HEK293T (cell line): ENCODE data around the gene CLIP4.
"Not testable (repeated sequence)": the region's sequence is repeated elsewhere in the genome, so short reads cannot be mapped to it uniquely, and the experiment has no call there.

ENCODE experiments used
- CTCF ChIA-PET: fragments of 350-600 bp; formaldehyde crosslinking; extraction: SDS; loops from one replicate; lab custom pipeline; 2021; ENCODE audit warnings: antibody characterized with exemption, inconsistent platforms; lab: Yijun Ruan, JAX
- POLR2A ChIA-PET: fragments of 350-600 bp; formaldehyde crosslinking; extraction: SDS; loops from one replicate; lab custom pipeline; 2020; ENCODE audit warnings: antibody characterized with exemption, inconsistent platforms; lab: Yijun Ruan, JAX
- DNase-seq: peaks from one replicate; pipeline ENCODE4 v3.0.0; 2012; ENCODE audit warnings: mixed read lengths; ENCODE audit errors: extremely low spot score
- ARNT ChIP-seq: fragments of 450-650 bp; IDR thresholded peaks from 2 replicates; pipeline ENCODE4 v1.6.1; 2017; ENCODE audit warnings: mild to moderate bottlenecking
- BHLHE40 ChIP-seq: fragments of 450-650 bp; IDR thresholded peaks from 2 replicates; pipeline ENCODE4 v1.6.1; 2016; ENCODE audit warnings: mild to moderate bottlenecking, moderate library complexity, borderline replicate concordance
- CTBP1 ChIP-seq: fragments of 450-650 bp; IDR thresholded peaks from 2 replicates; pipeline ENCODE4 v1.6.1; 2016; ENCODE audit warnings: borderline replicate concordance
- ELF4 ChIP-seq: fragments of 450-650 bp; IDR thresholded peaks from 2 replicates; pipeline ENCODE4 v1.6.1; 2017; ENCODE audit warnings: antibody characterized with exemption
- FOXA1 ChIP-seq: fragments of 450-650 bp; IDR thresholded peaks from 2 replicates; pipeline ENCODE4 v1.6.1; 2016; ENCODE audit warnings: mild to moderate bottlenecking
- FOXK2 ChIP-seq: fragments of 450-650 bp; IDR thresholded peaks from 2 replicates; pipeline ENCODE4 v1.6.1; 2016; ENCODE audit warnings: mild to moderate bottlenecking
- FOXM1 ChIP-seq: fragments of 450-650 bp; IDR thresholded peaks from 2 replicates; pipeline ENCODE4 v1.6.1; 2017; ENCODE audit warnings: mild to moderate bottlenecking, borderline replicate concordance
- HDGF ChIP-seq: fragments of 450-650 bp; IDR thresholded peaks from 2 replicates; pipeline ENCODE4 v1.6.1; 2017; ENCODE audit warnings: antibody characterized with exemption, borderline replicate concordance
- L3MBTL2 ChIP-seq: fragments of 450-650 bp; conservative IDR thresholded peaks from 2 replicates; pipeline ENCODE4 v1.6.1; 2016; ENCODE audit warnings: mild to moderate bottlenecking
- LEF1 ChIP-seq: fragments of 450-650 bp; IDR thresholded peaks from 2 replicates; pipeline ENCODE4 v1.6.1; 2017; ENCODE audit warnings: mild to moderate bottlenecking, borderline replicate concordance
- NFRKB ChIP-seq: fragments of 450-650 bp; IDR thresholded peaks from 2 replicates; pipeline ENCODE4 v1.6.1; 2016; ENCODE audit warnings: mild to moderate bottlenecking, moderate library complexity
- PKNOX1 ChIP-seq: fragments of 450-650 bp; IDR thresholded peaks from 2 replicates; pipeline ENCODE4 v1.6.1; 2016
- SP1 ChIP-seq: fragments of 450-650 bp; IDR thresholded peaks from 2 replicates; pipeline ENCODE4 v1.6.1; 2017
- SUZ12 ChIP-seq: fragments of 450-650 bp; IDR thresholded peaks from 2 replicates; pipeline ENCODE4 v1.6.1; 2016; ENCODE audit warnings: mild to moderate bottlenecking
- TARDBP ChIP-seq: fragments of 450-650 bp; IDR thresholded peaks from 2 replicates; pipeline ENCODE4 v1.6.1; 2016
- ZNF384 ChIP-seq: fragments of 450-650 bp; IDR thresholded peaks from 2 replicates; pipeline ENCODE4 v1.6.1; 2016

CLIP4 gene

GRCh38 chr2:29100564-29100963 lies 14.7 kb upstream of the CLIP4 start:
- DNase-seq, result no peak
- CTCF ChIA-PET, result no interaction called here
- POLR2A ChIA-PET, result no interaction called here
- TF ChIP-seq FOXA1 (no peak), CTBP1 (no peak), FOXK2 (no peak), NFRKB (no peak), PKNOX1 (no peak), LEF1 (no peak), HDGF (no peak), ARNT (no peak), SUZ12 (no peak), TARDBP (no peak), BHLHE40 (no peak), L3MBTL2 (no peak)

- no peak for DNase-seq
- no peak for TF ChIP-seq L3MBTL2
- TF ChIP-seq ELF4, result no peak
- TF ChIP-seq SP1, result no peak
- CTCF ChIA-PET, result no interaction called here
- POLR2A ChIA-PET, result interaction anchor here (0.7 to 1.9 kb wide), 2 partner anchors 8 to 11 kb away, joined by 3 to 4 read pairs; no protein-coding TSS in a partner anchor
These were observed 10.5 kb upstream of the CLIP4 start for GRCh38 chr2:29104688-29105087.

GRCh38 chr2:29105375-29105774 lies 9.8 kb upstream of the CLIP4 start:
- TF ChIP-seq LEF1 (no peak), FOXM1 (no peak)
- DNase-seq, result no peak
- ChIA-PET POLR2A (interaction anchor here (1.9 kb wide), 1 partner anchor 11 kb away, joined by 4 read pairs; no protein-coding TSS in a partner anchor), CTCF (interaction anchor here (0.6 kb wide), 1 partner anchor 1019 kb away, joined by 3 read pairs; no protein-coding TSS in a partner anchor)

- ChIA-PET POLR2A (interaction anchor here (0.9 to 1.9 kb wide), 2 partner anchors 10 kb away, joined by 4 read pairs; no protein-coding TSS in a partner anchor), CTCF (no interaction called here)
- TF ChIP-seq FOXK2 (no peak), L3MBTL2 (no peak), ARNT (no peak), LEF1 (no peak), HDGF (no peak), ELF4 (no peak)
- no peak for DNase-seq
These were observed 9.0 kb upstream of the CLIP4 start for GRCh38 chr2:29106256-29106655.

- DNase-seq, result no peak
- POLR2A ChIA-PET, result interaction anchor here (0.9 kb wide), 1 partner anchor 9 kb away, joined by 4 read pairs; no protein-coding TSS in a partner anchor
- CTCF ChIA-PET, result no interaction called here
- TF ChIP-seq SUZ12 (no peak), L3MBTL2 (no peak), FOXK2 (no peak), ZNF384 (no peak), ELF4 (no peak), HDGF (no peak), CTBP1 (no peak), TARDBP (no peak), NFRKB (no peak)
These were observed 8.2 kb upstream of the CLIP4 start for GRCh38 chr2:29106980-29107388.

- POLR2A ChIA-PET, result interaction anchor here (0.9 kb wide), 1 partner anchor 9 kb away, joined by 4 read pairs; no protein-coding TSS in a partner anchor
- CTCF ChIA-PET, DNase-seq: not testable (repeated sequence)
These were observed 7.7 kb upstream of the CLIP4 start for GRCh38 chr2:29107547-29107946.

GRCh38 chr2:29108225-29108624 lies 7.0 kb upstream of the CLIP4 start:
- ChIA-PET POLR2A (no interaction called here), CTCF (no interaction called here)
- DNase-seq, result no peak
- TF ChIP-seq FOXK2 (no peak), LEF1 (no peak), TARDBP (no peak), SUZ12 (no peak), ZNF384 (no peak)

GRCh38 chr2:29109246-29109645 lies 6.0 kb upstream of the CLIP4 start:
- POLR2A ChIA-PET, result no interaction called here
- TF ChIP-seq SP1, result no peak
- TF ChIP-seq ELF4, result no peak
- no peak for TF ChIP-seq CTBP1
- TF ChIP-seq FOXK2, result no peak
- no peak for TF ChIP-seq FOXM1
- no peak for TF ChIP-seq L3MBTL2
- no peak for TF ChIP-seq TARDBP
- no peak for TF ChIP-seq PKNOX1
- no peak for TF ChIP-seq FOXA1
- no peak for TF ChIP-seq ZNF384
- no peak for TF ChIP-seq HDGF
- TF ChIP-seq NFRKB, result no peak
- no peak for DNase-seq
- CTCF ChIA-PET, result no interaction called here
